IMR-90 (cell line): ENCODE results near the gene KCNG4. TPM values are rescaled to one million over a fixed set of nuclear protein-coding genes. Genes with fewer than 3 reads are reported as not detected.

Experiments used
- ATAC-seq: fragments of 200-7000 bp; cut with Tn5 transposase; 2 replicates; pipeline ENCODE4 v1.9.1; 2020; ENCODE audit warnings: low read depth, mild to moderate bottlenecking, moderate library complexity
- BruUV-seq: library from RNA; stranded (reverse); fragments of 400-500 nt; replicated peaks from 2 replicates; lab custom pipeline; 2021; lab: Mats Ljungman, UMichigan
- CTCF ChIA-PET: fragments of 300-600 bp; formaldehyde crosslinking; extraction: SDS; loops from one replicate; lab custom pipeline; 2021; ENCODE audit warnings: antibody characterized with exemption; lab: Yijun Ruan, JAX
- POLR2A ChIA-PET: fragments of 300-600 bp; sonication (Branson Sonifier 250); formaldehyde crosslinking; loops from one replicate; lab custom pipeline; 2022; ENCODE audit warnings: antibody characterized with exemption; ENCODE audit not compliant: unreplicated experiment; lab: Charles Lee
- DNase-seq: peaks from one replicate; pipeline ENCODE4 v3.0.0; 2013
- H2AFZ ChIP-seq: replicated peaks from 2 replicates; pipeline ENCODE3; 2013; ENCODE audit warnings: low read length, mild to moderate bottlenecking; ENCODE audit not compliant: poor library complexity
- H2AK5ac ChIP-seq: 2 replicates; pipeline ENCODE4 v1.6.1; 2013; ENCODE audit warnings: low read depth, low read length, inconsistent platforms
- H2AK9ac ChIP-seq: replicated peaks from 2 replicates; pipeline ENCODE3; 2013; ENCODE audit warnings: mild to moderate bottlenecking, low read depth, low read length, moderate library complexity; ENCODE audit not compliant: poor library complexity
- H2BK120ac ChIP-seq: 2 replicates; pipeline ENCODE4 v1.6.1; 2013; ENCODE audit warnings: low read depth, low read length, inconsistent platforms
- H2BK15ac ChIP-seq: 3 replicates; pipeline ENCODE4 v1.6.1; 2013; ENCODE audit warnings: low read depth, low read length, inconsistent platforms
- H2BK20ac ChIP-seq: 2 replicates; pipeline ENCODE4 v1.6.1; 2013; ENCODE audit warnings: low read depth, mild to moderate bottlenecking, inconsistent platforms, low read length, moderate library complexity
- H2BK5ac ChIP-seq: 2 replicates; pipeline ENCODE4 v1.6.1; 2013; ENCODE audit warnings: mild to moderate bottlenecking, low read depth, low read length, inconsistent platforms; ENCODE audit not compliant: poor library complexity, severe bottlenecking
- H3K14ac ChIP-seq: replicated peaks from 2 replicates; pipeline ENCODE4 v1.6.1; 2013; ENCODE audit warnings: low read depth, low read length, inconsistent platforms
- H3K18ac ChIP-seq: 2 replicates; pipeline ENCODE4 v1.6.1; 2013; ENCODE audit warnings: low read depth, low read length, control low read depth
- H3K23ac ChIP-seq: 2 replicates; pipeline ENCODE4 v1.6.1; 2013; ENCODE audit warnings: low read depth, low read length, inconsistent platforms
- H3K27ac ChIP-seq: 2 replicates; pipeline ENCODE4 v1.5.1; 2013; ENCODE audit warnings: mild to moderate bottlenecking, control low read depth, low read length; ENCODE audit not compliant: insufficient read depth
- H3K27me3 ChIP-seq: 2 replicates; pipeline ENCODE4 v1.6.1; 2013; ENCODE audit warnings: low read length; ENCODE audit not compliant: control insufficient read depth, insufficient read depth
- H3K36me3 ChIP-seq: 2 replicates; pipeline ENCODE4 v1.6.1; 2013; ENCODE audit warnings: low read length, mixed read lengths; ENCODE audit not compliant: control insufficient read depth, insufficient read depth
- H3K4ac ChIP-seq: 2 replicates; pipeline ENCODE4 v1.6.1; 2013; ENCODE audit warnings: low read depth, low read length, inconsistent platforms
- H3K4me1 ChIP-seq: 2 replicates; pipeline ENCODE4 v1.6.1; 2013; ENCODE audit warnings: low read length, mixed read lengths; ENCODE audit not compliant: control insufficient read depth, insufficient read depth
- H3K4me2 ChIP-seq: 2 replicates; pipeline ENCODE4 v1.6.1; 2013; ENCODE audit warnings: low read depth, mild to moderate bottlenecking, control low read depth, low read length, moderate library complexity
- H3K4me3 ChIP-seq: 2 replicates; pipeline ENCODE4 v1.5.1; 2013; ENCODE audit warnings: low read depth, mild to moderate bottlenecking, control low read depth, low read length, moderate library complexity; ENCODE audit not compliant: insufficient read depth
- H3K56ac ChIP-seq: 2 replicates; pipeline ENCODE4 v1.6.1; 2013; ENCODE audit warnings: low read length, inconsistent platforms; ENCODE audit not compliant: insufficient read depth; ENCODE audit errors: extremely low read depth
- H3K79me1 ChIP-seq, 2 experiments: 2 replicates each; pipeline ENCODE4 v1.6.1; 2013; ENCODE audit warnings: low read length in 2 of 2, inconsistent platforms in 1 of 2, low read depth in 1 of 2
- H3K9ac ChIP-seq: 2 replicates; pipeline ENCODE4 v1.6.1; 2013; ENCODE audit warnings: low read depth, low read length, control low read depth
- H3K9me1 ChIP-seq: 2 replicates; pipeline ENCODE4 v1.6.1; 2013; ENCODE audit warnings: low read length, inconsistent platforms; ENCODE audit not compliant: insufficient read depth
- H3K9me3 ChIP-seq: 2 replicates; pipeline ENCODE4 v1.6.1; 2013; ENCODE audit warnings: low read length; ENCODE audit not compliant: control insufficient read depth, insufficient read depth
- H4K20me1 ChIP-seq: 2 replicates; pipeline ENCODE4 v1.6.1; 2013; ENCODE audit warnings: low read length, inconsistent platforms; ENCODE audit not compliant: insufficient read depth
- H4K5ac ChIP-seq: 2 replicates; pipeline ENCODE4 v1.6.1; 2013; ENCODE audit warnings: mild to moderate bottlenecking, low read depth, low read length, control low read depth
- H4K8ac ChIP-seq, 2 experiments: 2 replicates each; pipeline ENCODE4 v1.6.1; 2013; ENCODE audit warnings: low read depth in 2 of 2, low read length in 2 of 2, control low read depth in 1 of 2, inconsistent platforms in 1 of 2
- H4K91ac ChIP-seq: 2 replicates; pipeline ENCODE4 v1.6.1; 2013; ENCODE audit warnings: low read depth, low read length, inconsistent platforms; ENCODE audit not compliant: insufficient read depth
- BHLHE40 ChIP-seq: fragments of 150-350 bp; IDR thresholded peaks from 2 replicates; pipeline ENCODE4 v1.6.1; 2016; ENCODE audit warnings: mild to moderate bottlenecking, low read depth, low read length
- CEBPB ChIP-seq: IDR thresholded peaks from 2 replicates; pipeline ENCODE4 v1.6.1; 2012; ENCODE audit warnings: low read depth, low read length, improper control_type of control experiment
- CHD1 ChIP-seq: IDR thresholded peaks from 2 replicates; pipeline ENCODE4 v1.6.1; 2012; ENCODE audit warnings: low read depth, low read length, improper control_type of control experiment
- FOS ChIP-seq: fragments of 150-350 bp; IDR thresholded peaks from 2 replicates; pipeline ENCODE4 v1.6.1; 2016; ENCODE audit warnings: low read depth, low read length
- MAFK ChIP-seq: IDR thresholded peaks from 2 replicates; pipeline ENCODE4 v1.6.1; 2012; ENCODE audit warnings: low read depth, low read length, improper control_type of control experiment
- MAZ ChIP-seq: IDR thresholded peaks from 2 replicates; pipeline ENCODE4 v1.6.1; 2012; ENCODE audit warnings: low read depth, mild to moderate bottlenecking, low read length, improper control_type of control experiment, moderate library complexity, borderline replicate concordance
- MXI1 ChIP-seq: IDR thresholded peaks from 2 replicates; pipeline ENCODE4 v1.6.1; 2012; ENCODE audit warnings: low read depth, mild to moderate bottlenecking, low read length, moderate library complexity, borderline replicate concordance
- NFE2L2 ChIP-seq: fragments of 150-350 bp; IDR thresholded peaks from 2 replicates; pipeline ENCODE4 v1.6.1; 2016; ENCODE audit warnings: low read depth, mild to moderate bottlenecking, low read length
- POLR2A ChIP-seq: IDR thresholded peaks from 2 replicates; pipeline ENCODE4 v1.6.1; 2012; ENCODE audit warnings: mild to moderate bottlenecking, low read depth, low read length
- RAD21 ChIP-seq: IDR thresholded peaks from 2 replicates; pipeline ENCODE4 v1.6.1; 2012; ENCODE audit warnings: low read length, improper control_type of control experiment
- RCOR1 ChIP-seq: IDR thresholded peaks from 2 replicates; pipeline ENCODE4 v1.6.1; 2012; ENCODE audit warnings: mild to moderate bottlenecking, low read length, improper control_type of control experiment; ENCODE audit not compliant: insufficient replicate concordance
- RFX5 ChIP-seq: IDR thresholded peaks from 2 replicates; pipeline ENCODE4 v1.8.0; 2012; ENCODE audit warnings: low read depth, mild to moderate bottlenecking, low read length, moderate library complexity
- SMC3 ChIP-seq: fragments of 150-350 bp; IDR thresholded peaks from 2 replicates; pipeline ENCODE4 v1.6.1; 2016; ENCODE audit warnings: low read depth, mild to moderate bottlenecking, antibody characterized with exemption, low read length, moderate library complexity
- WGBS, 2 experiments: methylation state at CpG; one replicate each; pipeline versions ENCODE4 v1.1.5 to v1.1.7; 2013; ENCODE audit warnings: missing lambda C conversion rate in 2 of 2; ENCODE audit not compliant: insufficient read length in 1 of 2; ENCODE audit errors: extremely low coverage in 2 of 2; 5-methylcytosine and 5-hydroxymethylcytosine counted together
- dilution Hi-C: fragments of 300-500 bp; cut with HindIII; formaldehyde crosslinking; loops from one replicate; pipeline ENCODE4 v1.14.3; 2018; ENCODE audit warnings: low sequenced_read_pairs; ENCODE audit not compliant: unreplicated experiment
- in situ Hi-C: fragments of 300-500 bp; cut with MboI; formaldehyde crosslinking; loops from 3 replicates; pipeline ENCODE4 v1.14.3; 2019; ENCODE audit warnings: low sequenced_read_pairs, inconsistent platforms, mixed read lengths
- intact Hi-C: fragments of 100-400 bp; cut with micrococcal nuclease; formaldehyde crosslinking; loops from 2 replicates; pipeline ENCODE4 v1.10.0; 2022
- polyA plus RNA-seq, 3 experiments: library from polyadenylated mRNA; depleted of rRNA; stranded (reverse); fragments of >200 nt; gene quantifications; 2 replicates each; pipeline ENCODE4 v1.2.3, GENCODE V29; 2012; ENCODE audit warnings: low replicate concordance in 1 of 3
- total RNA-seq: library from RNA; depleted of rRNA; stranded (reverse); fragments of >200 nt; gene quantifications from 2 replicates; pipeline ENCODE4 v1.2.3, GENCODE V29; 2012
- TF ChIP-seq, protein P1 (sequence below): conservative IDR thresholded peaks from 2 replicates; pipeline ENCODE4 v1.5.1; 2012; ENCODE audit warnings: mild to moderate bottlenecking, low read depth, low read length, improper control_type of control experiment
- TF ChIP-seq, protein P2 (sequence below): fragments of 150-350 bp; IDR thresholded peaks from 2 replicates; pipeline ENCODE4 v1.6.1; 2017; ENCODE audit warnings: mild to moderate bottlenecking, antibody characterized with exemption, low read length, low read depth

The KCNG4 gene
- total and polyA plus RNA-seq, 2 of the 4 experiments (the other 2 are of a cell fraction), result not detected

GRCh38 chr16:84283314-84284153 lies 43.7 kb upstream of the KCNG4 start:
- dilution Hi-C loops (no loop called here), in situ Hi-C loops (loop anchor here (5.0 to 25.0 kb wide), 3 partner anchors 209 to 429 kb away; partner anchors contain the start of gene KLHL36), intact Hi-C loops (no loop called here)
- Histone ChIP-seq H3K56ac (no peak overlapping the region), H3K79me1 (no peaks in the 10 kb centered on the region), H3K9me1 (peaks cover 7% of the 10 kb centered on the region), H3K4me3 (no peak overlapping the region), H4K20me1 (no peaks in the 10 kb centered on the region), H3K23ac (no peak overlapping the region), H3K18ac (peak overlapping the region; percentile 38; the same call in 1 of the 2 replicates), H2BK15ac (peak overlapping the region; percentile 89; the same call in 2 of the 3 replicates), H3K36me3 (no peaks in the 10 kb centered on the region), H4K5ac (peak overlapping the region; percentile 65), H3K27ac (peak overlapping the region; percentile 2; the same call in 1 of the 2 replicates), H2BK5ac (no peak overlapping the region), H4K8ac (peak overlapping the region; percentile 11 to 54; a peak in 2 of 4 replicates), H2AFZ (peak overlapping the region; percentile 50), H3K14ac (no peak overlapping the region), H3K27me3 (no peaks in the 10 kb centered on the region), H3K4ac (peak overlapping the region; percentile 59; the same call in 1 of the 2 replicates), H2AK9ac (peak overlapping the region; percentile 2), H2AK5ac (peak overlapping the region; percentile 74), H3K4me1 (peaks cover 15% of the 10 kb centered on the region), H3K9me3 (peaks cover 4% of the 10 kb centered on the region), H2BK120ac (peak overlapping the region; percentile 41), H3K9ac (no peak overlapping the region; the same call in 1 of the 2 replicates), H3K4me2 (no peak overlapping the region), H2BK20ac (peak overlapping the region; percentile 71), H4K91ac (peak overlapping the region; percentile 38; the same call in 1 of the 2 replicates)
- 72% methylated on average over 14 of the region's 24 CpGs; no CpG with 5 or more reads in 1 of the 2 experiments for WGBS, 2 experiments
- BruUV-seq, result no TSS peak
- ChIA-PET POLR2A (no interaction called here), CTCF (interaction anchor here (0.9 kb wide), 1 partner anchor 24 kb away, joined by 3 read pairs; no protein-coding TSS in a partner anchor)
- ATAC-seq, result no peak
- no peak for DNase-seq
- TF ChIP-seq, protein P1, sequence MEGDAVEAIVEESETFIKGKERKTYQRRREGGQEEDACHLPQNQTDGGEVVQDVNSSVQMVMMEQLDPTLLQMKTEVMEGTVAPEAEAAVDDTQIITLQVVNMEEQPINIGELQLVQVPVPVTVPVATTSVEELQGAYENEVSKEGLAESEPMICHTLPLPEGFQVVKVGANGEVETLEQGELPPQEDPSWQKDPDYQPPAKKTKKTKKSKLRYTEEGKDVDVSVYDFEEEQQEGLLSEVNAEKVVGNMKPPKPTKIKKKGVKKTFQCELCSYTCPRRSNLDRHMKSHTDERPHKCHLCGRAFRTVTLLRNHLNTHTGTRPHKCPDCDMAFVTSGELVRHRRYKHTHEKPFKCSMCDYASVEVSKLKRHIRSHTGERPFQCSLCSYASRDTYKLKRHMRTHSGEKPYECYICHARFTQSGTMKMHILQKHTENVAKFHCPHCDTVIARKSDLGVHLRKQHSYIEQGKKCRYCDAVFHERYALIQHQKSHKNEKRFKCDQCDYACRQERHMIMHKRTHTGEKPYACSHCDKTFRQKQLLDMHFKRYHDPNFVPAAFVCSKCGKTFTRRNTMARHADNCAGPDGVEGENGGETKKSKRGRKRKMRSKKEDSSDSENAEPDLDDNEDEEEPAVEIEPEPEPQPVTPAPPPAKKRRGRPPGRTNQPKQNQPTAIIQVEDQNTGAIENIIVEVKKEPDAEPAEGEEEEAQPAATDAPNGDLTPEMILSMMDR, result no peak
- TF ChIP-seq RCOR1, result no peak
- TF ChIP-seq BHLHE40, result no peak
- no peak for TF ChIP-seq MAFK
- TF ChIP-seq CEBPB, result no peak
- no peak for TF ChIP-seq FOS
- TF ChIP-seq POLR2A, result no peak
- TF ChIP-seq, protein P2, sequence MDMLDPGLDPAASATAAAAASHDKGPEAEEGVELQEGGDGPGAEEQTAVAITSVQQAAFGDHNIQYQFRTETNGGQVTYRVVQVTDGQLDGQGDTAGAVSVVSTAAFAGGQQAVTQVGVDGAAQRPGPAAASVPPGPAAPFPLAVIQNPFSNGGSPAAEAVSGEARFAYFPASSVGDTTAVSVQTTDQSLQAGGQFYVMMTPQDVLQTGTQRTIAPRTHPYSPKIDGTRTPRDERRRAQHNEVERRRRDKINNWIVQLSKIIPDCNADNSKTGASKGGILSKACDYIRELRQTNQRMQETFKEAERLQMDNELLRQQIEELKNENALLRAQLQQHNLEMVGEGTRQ, result no peak
- no peak for TF ChIP-seq MAZ
- no peak for TF ChIP-seq RAD21
- TF ChIP-seq RFX5, result no peak
- no peak for TF ChIP-seq CHD1
- no peak for TF ChIP-seq SMC3
- no peak for TF ChIP-seq MXI1
- no peak for TF ChIP-seq NFE2L2
